CD14-positive monocyte (primary cell): ENCODE data around the gene REXO4. TPM values are rescaled to one million over a fixed set of nuclear protein-coding genes. Genes with fewer than 3 reads are reported as not detected.

Experiments used
- DNase-seq, 3 donors: peaks; one replicate each; pipeline ENCODE4 v3.0.0-alpha.2; 2011 to 2022
- H2AFZ ChIP-seq: 2 replicates; pipeline ENCODE4 v1.6.0; 2012; ENCODE audit warnings: mild to moderate bottlenecking, low read depth, low read length, inconsistent platforms; ENCODE audit not compliant: insufficient read depth, poor library complexity, severe bottlenecking
- H3K27ac ChIP-seq, 2 donors: 1 replicate in 1 of 2; 2 replicates in 1 of 2; pipeline ENCODE4 v1.5.1; 2012 to 2013; ENCODE audit warnings: low read length in 2 of 2, control low read depth in 1 of 2, inconsistent platforms in 1 of 2, low read depth in 1 of 2, mild to moderate bottlenecking in 1 of 2
- H3K27me3 ChIP-seq, 2 donors: one replicate each; pipeline versions ENCODE4 v1.6.0 to v1.6.1; 2011 to 2013; ENCODE audit warnings: low read length in 2 of 2; ENCODE audit not compliant: control insufficient read depth in 2 of 2, insufficient read depth in 2 of 2
- H3K36me3 ChIP-seq, 2 donors: replicated peaks in 1 of 2; 1 replicate in 1 of 2; 2 replicates in 1 of 2; pipeline versions ENCODE4 v1.5.1 to v1.6.1; 2012 to 2013; ENCODE audit warnings: low read length in 2 of 2, control low read depth in 1 of 2, inconsistent platforms in 1 of 2, mild to moderate bottlenecking in 1 of 2; ENCODE audit not compliant: insufficient read depth in 2 of 2, control insufficient read depth in 1 of 2
- H3K4me1 ChIP-seq, 2 donors: 1 replicate in 1 of 2; 2 replicates in 1 of 2; pipeline versions ENCODE4 v1.5.1 to v1.6.1; 2012 to 2013; ENCODE audit warnings: low read length in 2 of 2, control low read depth in 1 of 2, inconsistent platforms in 1 of 2, mild to moderate bottlenecking in 1 of 2, moderate library complexity in 1 of 2; ENCODE audit not compliant: insufficient read depth in 2 of 2, control insufficient read depth in 1 of 2
- H3K4me2 ChIP-seq: replicated peaks from 2 replicates; pipeline ENCODE3; 2012; ENCODE audit warnings: low read length, moderate library complexity, mild to moderate bottlenecking; ENCODE audit not compliant: poor library complexity, severe bottlenecking; ENCODE audit errors: extremely low read depth
- H3K4me3 ChIP-seq, 3 experiments: fragments of 200-600 bp in 1 of 3; sonication (generic) in 1 of 3; replicated peaks in 1 of 3; 1 replicate in 2 of 3; 2 replicates in 1 of 3; pipeline ENCODE4 v1.5.1; 2011 to 2013; ENCODE audit warnings: low read length in 3 of 3, mild to moderate bottlenecking in 3 of 3, control low read depth in 2 of 3, low read depth in 2 of 3, inconsistent platforms in 1 of 3, moderate library complexity in 1 of 3
- H3K79me2 ChIP-seq: 2 replicates; pipeline ENCODE4 v1.6.0; 2012; ENCODE audit warnings: mild to moderate bottlenecking, control low read depth, inconsistent platforms, low read length, moderate library complexity; ENCODE audit not compliant: insufficient read depth
- H3K9ac ChIP-seq: 2 replicates; pipeline ENCODE4 v1.6.0; 2017; ENCODE audit warnings: low read length, mild to moderate bottlenecking; ENCODE audit not compliant: insufficient read depth, poor library complexity, severe bottlenecking
- H3K9me3 ChIP-seq, 2 donors: replicated peaks in 1 of 2; 1 replicate in 1 of 2; 2 replicates in 1 of 2; pipeline versions ENCODE4 v1.5.1 to v1.6.1; 2012 to 2013; ENCODE audit warnings: low read length in 2 of 2, control low read depth in 1 of 2; ENCODE audit not compliant: control insufficient read depth in 1 of 2, insufficient read depth in 1 of 2
- H4K20me1 ChIP-seq: 2 replicates; pipeline ENCODE4 v1.6.0; 2012; ENCODE audit warnings: mild to moderate bottlenecking, low read length, control low read depth, moderate library complexity; ENCODE audit not compliant: insufficient read depth
- H3K27ac Mint-ChIP-seq, 7 donors: one replicate each; pipeline ENCODE4 v1.8.0; 2020; ENCODE audit warnings: mild to moderate bottlenecking in 7 of 7, mixed read lengths in 7 of 7, moderate library complexity in 6 of 7, inconsistent platforms in 2 of 7
- H3K27me3 Mint-ChIP-seq, 3 donors: one replicate each; pipeline ENCODE4 v1.8.0; 2021 to 2022; ENCODE audit warnings: low read depth in 3 of 3, mild to moderate bottlenecking in 3 of 3, mixed read lengths in 3 of 3, moderate library complexity in 3 of 3, inconsistent platforms in 1 of 3
- H3K36me3 Mint-ChIP-seq, 2 donors: one replicate each; pipeline ENCODE4 v1.8.0; 2020; ENCODE audit warnings: mixed read lengths in 2 of 2, inconsistent platforms in 1 of 2, mild to moderate bottlenecking in 1 of 2
- H3K4me1 Mint-ChIP-seq: one replicate; pipeline ENCODE4 v1.8.0; 2020; ENCODE audit warnings: mild to moderate bottlenecking, mixed read lengths
- H3K4me3 Mint-ChIP-seq, 2 donors: one replicate each; pipeline ENCODE4 v1.8.0; 2020; ENCODE audit warnings: mild to moderate bottlenecking in 2 of 2, mixed read lengths in 2 of 2, moderate library complexity in 1 of 2
- H3K9me3 Mint-ChIP-seq, 7 donors: one replicate each; pipeline ENCODE4 v1.8.0; 2020 to 2022; ENCODE audit warnings: mixed read lengths in 7 of 7, mild to moderate bottlenecking in 6 of 7, moderate library complexity in 6 of 7, inconsistent platforms in 2 of 7
- CTCF ChIP-seq: fragments of 200-600 bp; IDR thresholded peaks from one replicate; pipeline ENCODE4 v1.8.0; 2022; ENCODE audit warnings: antibody characterized with exemption, mild to moderate bottlenecking
- WGBS: methylation state at CpG from one replicate; pipeline ENCODE4 v1.1.5; 2013; ENCODE audit warnings: missing lambda C conversion rate; ENCODE audit not compliant: insufficient coverage; 5-methylcytosine and 5-hydroxymethylcytosine counted together
- intact Hi-C, 2 donors: fragments of 100-400 bp; cut with micrococcal nuclease; formaldehyde crosslinking; loops; one replicate each; pipeline versions ENCODE4 v1.15.0 to v1.15.1; 2023
- polyA plus RNA-seq, 3 donors: library from polyadenylated mRNA; depleted of rRNA in 1 of 3; unstranded in 2 of 3; stranded (reverse) in 1 of 3; fragments of 300-500 nt in 2 of 3; fragments of >200 nt in 1 of 3; fragmentation: Illumina TruSeq in 2 of 3; gene quantifications; 1 replicate in 2 of 3; 2 replicates in 1 of 3; pipeline ENCODE4 v1.2.3, GENCODE V29; 2012 to 2021

REXO4 gene
- polyA plus RNA-seq, 3 donors, result 3.0 to 11.0 (median 4.2) TPM

- Mint-ChIP-seq H3K9me3 (no peaks in the 10 kb centered on the region), H3K36me3 (no peaks in the 10 kb centered on the region), H3K27me3 (peaks cover 3 to 10% (median 5%) of the 10 kb centered on the region in 3 donors), H3K27ac (no peak overlapping the region), H3K4me1 (no peaks in the 10 kb centered on the region), H3K4me3 (no peak overlapping the region)
- Histone ChIP-seq H3K27me3 (no peaks in the 10 kb centered on the region), H3K4me1 (no peaks in the 10 kb centered on the region), H2AFZ (no peak overlapping the region), H3K9me3 (no peaks in the 10 kb centered on the region), H3K27ac (no peak overlapping the region), H3K4me2 (no peak overlapping the region), H3K79me2 (no peaks in the 10 kb centered on the region), H3K36me3 (no peaks in the 10 kb centered on the region), H3K9ac (no peak overlapping the region), H4K20me1 (no peaks in the 10 kb centered on the region), H3K4me3 (no peak overlapping the region)
- intact Hi-C loops, result no loop called here
- 98% methylated on average over 12 of the region's 15 CpGs for WGBS
- TF ChIP-seq CTCF, result no peak
- DNase-seq, result no peak
These were observed 25.4 kb upstream of the REXO4 start for GRCh38 chr9:133443248-133443647.

- Histone ChIP-seq H3K9me3 (no peaks in the 10 kb centered on the region), H2AFZ (no peak overlapping the region), H3K79me2 (no peaks in the 10 kb centered on the region), H3K4me2 (no peak overlapping the region), H3K4me3 (no peak overlapping the region), H3K9ac (no peak overlapping the region), H3K36me3 (no peaks in the 10 kb centered on the region), H4K20me1 (no peaks in the 10 kb centered on the region), H3K4me1 (no peaks in the 10 kb centered on the region), H3K27ac (no peak overlapping the region), H3K27me3 (no peaks in the 10 kb centered on the region)
- WGBS, result 93% methylated on average over 5 of the region's 5 CpGs
- peaks cover 3 to 7% (median 3%) of the 10 kb centered on the region in 3 donors for H3K27me3 Mint-ChIP-seq
- H3K27ac Mint-ChIP-seq, result peak overlapping the region in 1 of 7 donors; percentile 10
- no peak for DNase-seq
- intact Hi-C loops, result no loop called here
- H3K9me3 Mint-ChIP-seq, result no peaks in the 10 kb centered on the region
- no peaks in the 10 kb centered on the region for H3K4me1 Mint-ChIP-seq
- no peak for TF ChIP-seq CTCF
- H3K4me3 Mint-ChIP-seq, result no peak overlapping the region
- H3K36me3 Mint-ChIP-seq, result no peaks in the 10 kb centered on the region
These were observed 23.8 kb upstream of the REXO4 start for GRCh38 chr9:133441571-133441970.
